Stimulated activated effector memory CD8-positive, alpha-beta T cell treated with anti-CD3 and anti-CD28 coated beads, Interleukin-12 subunit alpha, Interleukin-12 subunit beta, amount 100 ng/mL, for 72 hours (primary cell): Measurements from ENCODE around the gene HSPA12A.

ENCODE experiments used
- ATAC-seq: fragments of 150-1000 bp; cut with Tn5 transposase; 2 replicates; pipeline ENCODE4 v1.10.0; 2021
- DNase-seq, 2 donors: peaks; one replicate each; pipeline ENCODE4 v3.0.0; 2021 to 2022; ENCODE audit warnings: low spot score in 2 of 2
- H3K27ac Mint-ChIP-seq: one replicate; pipeline ENCODE4 v1.8.0; 2022; ENCODE audit warnings: mild to moderate bottlenecking, mixed read lengths
- H3K36me3 Mint-ChIP-seq: one replicate; pipeline ENCODE4 v1.8.0; 2022; ENCODE audit warnings: mild to moderate bottlenecking, mixed read lengths
- H3K4me1 Mint-ChIP-seq: one replicate; pipeline ENCODE4 v1.8.0; 2022; ENCODE audit warnings: mixed read lengths
- H3K4me3 Mint-ChIP-seq: one replicate; pipeline ENCODE4 v1.8.0; 2022; ENCODE audit warnings: mild to moderate bottlenecking, mixed read lengths
- H3K9me3 Mint-ChIP-seq: one replicate; pipeline ENCODE4 v1.8.0; 2022; ENCODE audit warnings: mixed read lengths

HSPA12A gene

DNA sequence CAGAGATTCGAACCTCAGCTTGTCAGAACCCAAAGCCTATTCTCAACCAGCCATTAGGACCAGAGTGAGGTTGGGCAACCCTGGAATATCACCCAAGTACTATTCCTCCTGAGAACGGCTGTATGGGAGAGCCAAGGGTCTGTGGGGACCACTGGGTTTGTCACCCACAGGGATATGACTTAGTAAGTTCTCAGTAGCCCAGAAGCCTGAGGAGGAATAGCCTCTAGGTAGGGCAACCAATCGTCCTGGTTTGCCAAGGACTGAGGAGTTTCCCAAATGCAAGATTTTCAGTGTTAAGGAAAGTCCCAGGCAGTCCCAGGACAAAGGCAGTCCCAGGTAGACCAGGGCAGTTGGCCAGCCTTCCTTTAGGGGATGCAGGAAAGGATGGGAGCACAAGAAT lies 74.9 kb downstream of the HSPA12A start:
- no peak for DNase-seq
- Mint-ChIP-seq H3K4me3 (no peak overlapping the region), H3K4me1 (no peaks in the 10 kb centered on the region), H3K9me3 (no peaks in the 10 kb centered on the region), H3K36me3 (no peaks in the 10 kb centered on the region), H3K27ac (no peak overlapping the region)
- no peak for ATAC-seq

DNA sequence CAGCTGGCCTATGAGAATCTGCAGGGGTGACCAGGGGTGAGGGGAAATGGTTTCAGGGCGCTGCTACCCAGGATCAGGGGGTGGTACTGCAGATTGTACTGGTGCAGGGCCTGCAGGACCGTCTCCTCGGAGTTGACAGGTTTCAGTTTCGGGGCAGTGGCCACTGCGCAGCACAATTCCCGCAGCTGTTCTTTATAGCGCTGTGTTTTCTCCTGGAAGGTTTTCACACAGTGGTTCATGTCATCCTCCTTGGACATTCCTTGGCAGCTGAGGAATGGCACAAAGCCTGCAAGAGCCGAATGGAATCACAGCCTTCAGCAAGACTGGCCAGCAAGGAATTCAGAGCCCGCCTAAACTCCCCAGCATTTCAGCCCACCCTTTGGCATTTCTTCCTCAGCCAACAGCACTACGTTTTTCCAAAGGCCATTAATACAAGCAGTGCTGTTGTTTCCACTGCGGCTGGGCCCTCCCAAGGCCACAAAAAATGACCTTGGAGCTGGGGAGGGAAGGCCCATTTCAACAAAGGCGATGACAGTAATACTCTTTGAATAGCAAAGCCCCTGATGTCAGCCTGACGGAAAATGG lies 76.7 kb downstream of the HSPA12A start:
- Mint-ChIP-seq H3K9me3 (no peaks in the 10 kb centered on the region), H3K4me1 (no peaks in the 10 kb centered on the region), H3K27ac (no peak overlapping the region), H3K4me3 (no peak overlapping the region), H3K36me3 (no peaks in the 10 kb centered on the region)
- DNase-seq (no peak), ATAC-seq (no peak)

GRCh38 chr10:116664631-116665030 lies 77.7 kb downstream of the HSPA12A start:
- H3K27ac Mint-ChIP-seq: no peak overlapping the region
- H3K4me1 Mint-ChIP-seq: no peaks in the 10 kb centered on the region
- no peaks in the 10 kb centered on the region for H3K36me3 Mint-ChIP-seq
- no peak for ATAC-seq
- no peak overlapping the region for H3K4me3 Mint-ChIP-seq
- DNase-seq: no peak
- H3K9me3 Mint-ChIP-seq: no peaks in the 10 kb centered on the region

DNA sequence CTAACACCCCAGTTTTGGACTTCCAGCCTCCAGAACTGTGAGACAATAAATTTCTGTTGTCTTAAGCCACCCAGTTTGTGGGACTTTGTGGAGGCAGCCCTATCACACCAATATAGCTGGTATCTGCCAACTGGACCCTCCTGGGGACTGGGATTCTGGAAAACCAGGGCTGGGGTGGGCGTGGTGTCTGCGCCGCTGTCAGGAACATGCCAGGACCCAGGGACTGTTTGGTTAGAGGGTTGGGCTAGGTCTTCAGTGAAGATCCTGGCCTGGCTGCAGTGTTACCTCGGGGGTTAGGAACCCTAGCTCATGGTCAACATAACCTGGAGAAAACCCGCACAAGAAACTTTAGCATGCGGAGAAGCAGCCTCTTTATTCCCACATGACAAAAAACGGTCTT lies 79.0 kb downstream of the HSPA12A start:
- Mint-ChIP-seq H3K36me3 (no peaks in the 10 kb centered on the region), H3K9me3 (no peaks in the 10 kb centered on the region), H3K27ac (no peak overlapping the region), H3K4me1 (no peaks in the 10 kb centered on the region), H3K4me3 (no peak overlapping the region)
- ATAC-seq (no peak), DNase-seq (no peak)

DNA sequence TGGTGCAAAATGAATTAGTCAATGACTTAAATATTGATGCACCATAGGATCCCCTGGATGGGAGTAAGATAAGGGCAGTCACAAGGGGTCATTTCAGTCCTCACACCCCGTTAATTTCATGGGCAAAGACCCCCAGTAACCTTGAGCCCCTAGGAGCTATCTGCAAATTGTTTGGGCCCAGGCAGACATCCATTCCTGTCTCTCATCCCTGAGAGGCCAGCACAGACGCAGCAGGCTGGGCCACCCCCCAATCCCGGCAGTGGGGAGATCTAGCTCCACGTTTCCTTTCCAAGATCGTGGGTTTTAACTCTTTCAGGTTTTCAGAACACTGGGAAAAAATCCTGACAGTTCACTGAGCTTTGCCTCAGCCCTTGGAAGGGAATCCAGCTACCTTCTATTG lies 81.5 kb downstream of the HSPA12A start:
- Mint-ChIP-seq H3K4me1 (no peaks in the 10 kb centered on the region), H3K36me3 (no peaks in the 10 kb centered on the region), H3K4me3 (no peak overlapping the region), H3K9me3 (no peaks in the 10 kb centered on the region), H3K27ac (no peak overlapping the region)
- DNase-seq: no peak
- ATAC-seq: no peak

- no peak overlapping the region for H3K27ac Mint-ChIP-seq
- ATAC-seq (no peak), DNase-seq (no peak)
- H3K36me3 Mint-ChIP-seq: no peaks in the 10 kb centered on the region
- H3K9me3 Mint-ChIP-seq: no peaks in the 10 kb centered on the region
- no peaks in the 10 kb centered on the region for H3K4me1 Mint-ChIP-seq
- H3K4me3 Mint-ChIP-seq: no peak overlapping the region
These were observed 83.2 kb downstream of the HSPA12A start for GRCh38 chr10:116659049-116659670.

DNA sequence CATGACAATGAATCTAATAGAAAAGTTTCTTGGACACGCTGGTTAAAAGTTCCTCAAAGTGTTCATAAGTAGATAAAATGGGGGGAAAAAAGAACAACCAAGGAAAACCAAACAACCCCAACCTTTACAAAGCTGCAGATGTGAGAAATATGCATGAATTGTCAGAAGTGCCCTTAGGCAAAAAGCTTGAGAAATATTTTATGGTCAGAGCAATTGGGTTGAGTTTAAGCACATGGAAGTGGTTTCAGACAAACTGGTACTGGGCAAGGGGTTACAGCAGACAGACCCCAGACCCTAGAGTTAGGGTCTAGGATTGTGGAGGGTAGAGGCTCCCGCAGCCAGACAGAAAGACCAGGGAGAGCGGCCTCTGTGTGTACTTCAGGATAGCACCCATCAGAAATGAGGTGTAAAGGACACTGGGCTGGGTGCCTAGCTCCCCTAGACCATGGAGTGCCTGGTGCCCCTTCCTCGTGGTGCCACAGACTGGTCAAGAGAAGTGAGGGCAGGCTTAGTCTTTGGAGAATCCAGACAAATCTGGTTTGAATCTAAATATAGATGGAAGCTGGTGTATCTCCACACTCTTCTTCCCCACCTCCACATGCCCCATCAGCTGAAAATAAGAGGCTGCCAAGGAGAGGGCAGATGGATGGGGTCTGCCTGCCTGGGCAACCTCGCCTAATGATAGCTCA lies 84.4 kb downstream of the HSPA12A start:
- H3K36me3 Mint-ChIP-seq: no peaks in the 10 kb centered on the region

DNA sequence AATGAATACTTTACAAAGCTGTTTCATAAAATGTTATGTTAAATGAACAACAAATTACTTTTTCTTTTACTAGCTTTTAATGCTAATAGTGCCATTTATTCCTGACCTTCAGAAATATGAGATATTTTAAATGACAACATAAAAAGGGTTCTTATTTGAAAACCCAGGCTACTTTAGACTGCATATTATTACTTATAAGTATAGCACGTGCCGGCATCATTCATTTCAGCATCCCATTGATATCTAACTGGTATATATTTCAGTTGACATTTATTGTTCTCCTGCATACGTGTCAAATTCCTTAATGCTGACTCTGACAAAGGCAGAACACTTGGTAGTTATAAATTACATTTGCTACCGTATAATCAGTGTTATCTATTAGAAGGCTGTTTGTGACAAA lies 86.3 kb downstream of the HSPA12A start:
- Mint-ChIP-seq H3K4me1 (no peaks in the 10 kb centered on the region), H3K9me3 (no peaks in the 10 kb centered on the region), H3K4me3 (no peak overlapping the region), H3K36me3 (no peaks in the 10 kb centered on the region), H3K27ac (no peak overlapping the region)
- DNase-seq (no peak), ATAC-seq (no peak)

More for the DNA sequence above, 84.4 kb downstream of the HSPA12A start:
- Mint-ChIP-seq H3K4me3 (no peak overlapping the region), H3K27ac (no peak overlapping the region), H3K9me3 (no peaks in the 10 kb centered on the region), H3K4me1 (no peaks in the 10 kb centered on the region)
- ATAC-seq: peak; percentile 26
- DNase-seq: no peak

- Mint-ChIP-seq H3K36me3 (no peaks in the 10 kb centered on the region), H3K4me3 (no peak overlapping the region)
- ATAC-seq: no peak
These were observed 86.8 kb downstream of the HSPA12A start for GRCh38 chr10:116655568-116655967.

DNA sequence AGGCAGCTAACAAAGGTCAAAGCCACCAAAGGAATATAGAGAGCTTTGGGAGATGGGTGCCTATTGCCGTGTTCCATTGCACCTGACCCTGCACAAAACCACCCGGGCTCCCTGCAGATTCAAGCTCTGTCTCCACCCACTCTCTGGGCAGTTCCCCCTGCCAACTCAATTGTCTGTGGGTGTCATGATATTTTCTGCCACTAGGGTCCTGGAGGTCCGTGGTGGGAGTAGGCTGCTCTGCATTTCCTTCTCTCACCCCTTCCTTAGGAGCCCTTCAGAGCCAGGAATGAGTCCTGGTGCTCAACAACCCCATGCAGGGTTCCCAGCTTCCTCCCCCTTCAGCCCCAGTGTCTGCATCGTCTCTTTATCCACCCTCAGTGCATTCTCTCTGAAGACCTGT lies 87.5 kb downstream of the HSPA12A start:
- ATAC-seq (no peak), DNase-seq (no peak)
- no peak overlapping the region for H3K27ac Mint-ChIP-seq
- H3K4me1 Mint-ChIP-seq: no peaks in the 10 kb centered on the region
- H3K4me3 Mint-ChIP-seq: no peak overlapping the region
- no peaks in the 10 kb centered on the region for H3K9me3 Mint-ChIP-seq
- H3K36me3 Mint-ChIP-seq: no peaks in the 10 kb centered on the region

More at GRCh38 chr10:116655568-116655967, 86.8 kb downstream of the HSPA12A start:
- H3K9me3 Mint-ChIP-seq: no peaks in the 10 kb centered on the region
- H3K27ac Mint-ChIP-seq: no peak overlapping the region
- no peaks in the 10 kb centered on the region for H3K4me1 Mint-ChIP-seq
- no peak for DNase-seq

DNA sequence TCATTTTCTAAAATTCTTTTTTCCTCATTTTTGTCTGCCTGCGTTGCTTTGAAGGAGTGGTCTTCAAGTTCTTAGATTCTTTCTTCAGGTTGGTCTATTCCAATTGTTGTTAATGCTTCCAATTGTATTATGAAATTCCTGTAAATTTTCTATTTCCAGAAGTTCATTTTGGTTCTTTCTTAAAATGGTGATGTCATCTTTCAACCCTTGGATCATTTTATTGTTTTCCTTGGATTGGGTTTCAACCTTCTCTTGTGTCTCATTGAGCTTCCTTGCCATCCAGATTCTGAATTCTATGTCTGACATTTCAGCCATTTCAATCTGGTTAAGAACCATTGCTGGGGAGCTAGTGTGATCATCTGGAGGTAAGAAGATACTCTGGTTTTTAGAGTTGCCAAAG lies 88.5 kb downstream of the HSPA12A start:
- no peak overlapping the region for H3K4me3 Mint-ChIP-seq
- DNase-seq (no peak), ATAC-seq (no peak)
- peaks cover 4% of the 10 kb centered on the region for H3K9me3 Mint-ChIP-seq
- H3K36me3 Mint-ChIP-seq: no peaks in the 10 kb centered on the region
- no peak overlapping the region for H3K27ac Mint-ChIP-seq
- H3K4me1 Mint-ChIP-seq: no peaks in the 10 kb centered on the region

- peaks cover 4% of the 10 kb centered on the region for H3K9me3 Mint-ChIP-seq
- no peaks in the 10 kb centered on the region for H3K4me1 Mint-ChIP-seq
- no peak for ATAC-seq
- H3K4me3 Mint-ChIP-seq: no peak overlapping the region
- H3K27ac Mint-ChIP-seq: no peak overlapping the region
- DNase-seq: no peak
- H3K36me3 Mint-ChIP-seq: no peaks in the 10 kb centered on the region
These were observed 93.5 kb downstream of the HSPA12A start for GRCh38 chr10:116648903-116649302.

GRCh38 chr10:116646502-116646901 lies 95.9 kb downstream of the HSPA12A start:
- H3K9me3 Mint-ChIP-seq: peaks cover 4% of the 10 kb centered on the region
- DNase-seq (no peak), ATAC-seq (no peak)
- no peaks in the 10 kb centered on the region for H3K4me1 Mint-ChIP-seq
- no peak overlapping the region for H3K4me3 Mint-ChIP-seq
- H3K36me3 Mint-ChIP-seq: no peaks in the 10 kb centered on the region
- no peak overlapping the region for H3K27ac Mint-ChIP-seq

GRCh38 chr10:116637830-116638229 lies 104.5 kb downstream of the HSPA12A start:
- ATAC-seq: no peak
- no peaks in the 10 kb centered on the region for H3K36me3 Mint-ChIP-seq

DNA sequence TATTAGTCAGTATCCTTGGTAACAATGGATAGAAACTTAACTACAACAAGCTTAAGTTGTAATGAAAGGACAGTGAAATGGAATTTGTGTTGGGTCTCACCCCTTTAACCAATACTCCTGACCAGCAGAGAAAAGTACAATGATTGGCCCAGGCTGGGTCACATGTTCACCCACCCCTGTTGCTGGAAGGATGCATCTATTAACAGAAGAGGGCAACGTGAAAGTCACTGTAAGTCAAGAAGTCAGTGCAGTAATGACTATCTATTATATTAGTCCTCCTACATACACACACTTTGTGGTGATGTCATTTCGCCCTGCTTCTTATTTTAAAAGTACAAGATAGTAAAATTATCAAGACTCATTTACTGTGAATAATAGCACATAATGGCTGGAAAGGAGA lies 105.4 kb downstream of the HSPA12A start:
- Mint-ChIP-seq H3K4me1 (no peaks in the 10 kb centered on the region), H3K4me3 (no peak overlapping the region), H3K27ac (no peak overlapping the region), H3K36me3 (no peaks in the 10 kb centered on the region), H3K9me3 (no peaks in the 10 kb centered on the region)
- ATAC-seq (no peak), DNase-seq (no peak)

More at GRCh38 chr10:116637830-116638229, 104.5 kb downstream of the HSPA12A start:
- no peaks in the 10 kb centered on the region for H3K4me1 Mint-ChIP-seq
- no peak overlapping the region for H3K4me3 Mint-ChIP-seq
- DNase-seq: no peak
- no peak overlapping the region for H3K27ac Mint-ChIP-seq
- no peaks in the 10 kb centered on the region for H3K9me3 Mint-ChIP-seq

GRCh38 chr10:116636385-116636784 lies 106.0 kb downstream of the HSPA12A start:
- H3K27ac Mint-ChIP-seq: no peak overlapping the region

More at GRCh38 chr10:116636385-116636784, 106.0 kb downstream of the HSPA12A start:
- Mint-ChIP-seq H3K9me3 (no peaks in the 10 kb centered on the region), H3K4me3 (no peak overlapping the region), H3K4me1 (no peaks in the 10 kb centered on the region), H3K36me3 (no peaks in the 10 kb centered on the region)
- ATAC-seq (no peak), DNase-seq (no peak)
